Superior temporal gyrus (tissue), 1 donor: Measurements from ENCODE around the gene VSNL1.

Experiments used
- DNase-seq: peaks from one replicate; pipeline ENCODE4 v3.0.0-alpha.2; 2016; ENCODE audit errors: extremely low spot score

Gene VSNL1

GRCh38 chr2:17540093-17540812 lies at the start of gene VSNL1:
VSNL1 (plus strand) TSS chr2:17540696; CDS start chr2:17592075, 51,379 bp downstream.
- peak; percentile 74 for DNase-seq

- DNase-seq, result no peak
Observed at GRCh38 chr2:17495590-17495989, 44.9 kb upstream of the VSNL1 start.

GRCh38 chr2:17497718-17498117 lies 42.8 kb upstream of the VSNL1 start:
- no peak for DNase-seq

GRCh38 chr2:17506736-17507616 lies 33.5 kb upstream of the VSNL1 start:
- no peak for DNase-seq

- no peak for DNase-seq
Observed at GRCh38 chr2:17515652-17516051, 24.8 kb upstream of the VSNL1 start.

GRCh38 chr2:17517481-17518211 lies 22.9 kb upstream of the VSNL1 start:
- DNase-seq, result peak; percentile 63

- DNase-seq, result peak; percentile 50
Observed at GRCh38 chr2:17518212-17519154, 22.0 kb upstream of the VSNL1 start, which contains the start of gene RAD51AP2. RAD51AP2 (minus strand) TSS chr2:17518440; CDS start chr2:17518415, 25 bp downstream.

- DNase-seq, result no peak
Observed at GRCh38 chr2:17519486-17519885, 21.0 kb upstream of the VSNL1 start.

GRCh38 chr2:17520761-17521160 lies 19.7 kb upstream of the VSNL1 start:
- no peak for DNase-seq

- DNase-seq, result no peak
Observed at GRCh38 chr2:17521621-17522020, 18.9 kb upstream of the VSNL1 start.

GRCh38 chr2:17522303-17522702 lies 18.2 kb upstream of the VSNL1 start:
- no peak for DNase-seq

GRCh38 chr2:17529771-17530170 lies 10.7 kb upstream of the VSNL1 start:
- DNase-seq, result no peak

GRCh38 chr2:17533546-17533945 lies 7.0 kb upstream of the VSNL1 start:
- no peak for DNase-seq

- no peak for DNase-seq
Observed at GRCh38 chr2:17536416-17536815, 4.1 kb upstream of the VSNL1 start.

GRCh38 chr2:17538022-17538843 lies 2.3 kb upstream of the VSNL1 start:
- peak; percentile 51 for DNase-seq

- DNase-seq, result peak; percentile 35
Observed at GRCh38 chr2:17538844-17539554, 1.5 kb upstream of the VSNL1 start.

- peak; percentile 34 for DNase-seq
Observed at GRCh38 chr2:17539611-17540092, 844 bp upstream of the VSNL1 start.

- DNase-seq, result peak; percentile 36
Observed at GRCh38 chr2:17540813-17541530, 476 bp downstream of the VSNL1 start.

GRCh38 chr2:17541531-17541950 lies 1.0 kb downstream of the VSNL1 start:
- no peak for DNase-seq
